ENCODE measurements around the gene OXTR. TPM values are rescaled to one million over a fixed set of nuclear protein-coding genes. Genes with fewer than 3 reads are reported as not detected.

The OXTR gene
- total RNA-seq, 4 donors from 2014 or later, result 0.27 to 4.2 (median 0.49) TPM; not detected in 1

GRCh38 chr3:8756671-8757070 is 12.7 kb downstream of the OXTR start:
- H3K36me3 ChIP-seq, result no peaks in the 10 kb centered on the region
- TF ChIP-seq POLR2AphosphoS5 (IDR thresholded peaks at IDR 0.05) (no peak), EP300 (IDR thresholded peaks at IDR 0.05) (no peak), POLR2A (IDR thresholded peaks at IDR 0.05) (no peak)
- H3K27ac ChIP-seq, result no peak overlapping the region
- no peaks in the 10 kb centered on the region for H3K9me3 ChIP-seq
- no peaks in the 10 kb centered on the region for H3K4me1 ChIP-seq
- 73% methylated on average over 4 of the region's 7 CpGs; no CpG with 5 or more reads in 1 of the 2 donors for WGBS, 2 donors (ENCODE audit: low coverage in 1 of 2)
- no peaks in the 10 kb centered on the region for H3K27me3 ChIP-seq
- no peak for ATAC-seq
- H3K4me3 ChIP-seq, result no peak overlapping the region

GRCh38 chr3:8755564-8756237 is 13.7 kb downstream of the OXTR start:
- ATAC-seq, result no peak
- WGBS, 2 donors (ENCODE audit: low coverage in 1 of 2), result 64 to 82% methylated on average over 3 to 6 of the region's 6 CpGs
- H3K4me1 ChIP-seq, result no peaks in the 10 kb centered on the region
- H3K4me3 ChIP-seq, result no peak overlapping the region
- H3K36me3 ChIP-seq, result no peaks in the 10 kb centered on the region
- no peaks in the 10 kb centered on the region for H3K9me3 ChIP-seq
- no peaks in the 10 kb centered on the region for H3K27me3 ChIP-seq
- H3K27ac ChIP-seq, result no peak overlapping the region
- no peak for TF ChIP-seq POLR2AphosphoS5 (IDR thresholded peaks at IDR 0.05)
- TF ChIP-seq CTCF (IDR thresholded peaks at IDR 0.05), result no peak
- no peak for TF ChIP-seq EP300 (IDR thresholded peaks at IDR 0.05)
- TF ChIP-seq POLR2A (IDR thresholded peaks at IDR 0.05), result no peak

DNA sequence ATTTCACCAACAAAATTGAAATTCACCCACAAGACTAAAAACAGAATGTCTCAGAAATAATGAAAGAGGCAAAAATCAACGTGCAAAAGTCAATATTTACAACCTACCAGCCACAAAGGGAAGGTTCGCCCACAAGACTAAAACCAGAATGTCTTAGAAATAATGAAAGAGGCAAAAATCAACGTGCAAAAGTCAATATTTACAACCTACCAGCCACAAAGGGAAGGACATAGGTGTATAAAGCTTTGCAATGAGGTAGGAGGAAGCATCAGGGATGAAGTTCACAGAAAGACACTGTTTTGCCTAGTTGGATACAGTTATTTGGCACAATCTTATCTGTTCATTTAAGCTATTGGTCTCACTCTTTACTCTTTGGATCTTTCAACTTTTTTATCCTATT is 14.3 kb downstream of the OXTR start:
- H3K4me1 ChIP-seq, result no peaks in the 10 kb centered on the region

DNA sequence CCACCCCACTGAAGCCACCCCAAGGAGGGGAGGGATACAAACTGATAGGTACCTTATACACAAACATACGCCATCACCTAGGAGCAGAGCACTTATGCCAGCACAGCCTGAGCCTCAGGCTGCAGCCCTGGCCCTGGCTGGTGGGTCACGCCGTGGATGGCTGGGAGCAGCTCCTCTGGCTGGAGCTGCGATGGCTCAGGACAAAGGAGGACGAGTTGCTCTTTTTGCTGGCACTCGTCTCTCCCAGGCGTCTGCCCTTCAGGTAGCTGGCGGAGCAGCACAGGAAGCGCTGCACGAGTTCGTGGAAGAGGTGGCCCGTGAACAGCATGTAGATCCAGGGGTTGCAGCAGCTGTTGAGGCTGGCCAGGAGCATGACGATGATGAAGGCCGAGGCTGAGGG is 16.6 kb downstream of the OXTR start:
- Histone ChIP-seq H3K36me3 (no peaks in the 10 kb centered on the region), H3K27ac (no peak overlapping the region), H3K9me3 (no peaks in the 10 kb centered on the region), H3K27me3 (no peaks in the 10 kb centered on the region), H3K4me1 (no peaks in the 10 kb centered on the region), H3K4me3 (no peak overlapping the region)
- TF ChIP-seq EP300 (IDR thresholded peaks at IDR 0.05) (no peak), CTCF (IDR thresholded peaks at IDR 0.05) (no peak), POLR2AphosphoS5 (IDR thresholded peaks at IDR 0.05) (no peak), POLR2A (IDR thresholded peaks at IDR 0.05) (no peak)
- no peak for ATAC-seq
- WGBS, 2 donors (ENCODE audit: low coverage in 1 of 2), result 70 to 88% methylated on average over 2 to 6 of the region's 14 CpGs

More for the DNA sequence above, 14.3 kb downstream of the OXTR start:
- Histone ChIP-seq H3K4me3 (no peak overlapping the region), H3K36me3 (no peaks in the 10 kb centered on the region), H3K27ac (no peak overlapping the region), H3K27me3 (no peaks in the 10 kb centered on the region), H3K9me3 (no peaks in the 10 kb centered on the region)
- 48 to 54% methylated on average over 3 of the region's 3 CpGs for WGBS, 2 donors (ENCODE audit: low coverage in 1 of 2)
- no peak for TF ChIP-seq POLR2A (IDR thresholded peaks at IDR 0.05)
- no peak for TF ChIP-seq CTCF (IDR thresholded peaks at IDR 0.05)
- no peak for TF ChIP-seq EP300 (IDR thresholded peaks at IDR 0.05)
- TF ChIP-seq POLR2AphosphoS5 (IDR thresholded peaks at IDR 0.05), result no peak
- no peak for ATAC-seq

DNA sequence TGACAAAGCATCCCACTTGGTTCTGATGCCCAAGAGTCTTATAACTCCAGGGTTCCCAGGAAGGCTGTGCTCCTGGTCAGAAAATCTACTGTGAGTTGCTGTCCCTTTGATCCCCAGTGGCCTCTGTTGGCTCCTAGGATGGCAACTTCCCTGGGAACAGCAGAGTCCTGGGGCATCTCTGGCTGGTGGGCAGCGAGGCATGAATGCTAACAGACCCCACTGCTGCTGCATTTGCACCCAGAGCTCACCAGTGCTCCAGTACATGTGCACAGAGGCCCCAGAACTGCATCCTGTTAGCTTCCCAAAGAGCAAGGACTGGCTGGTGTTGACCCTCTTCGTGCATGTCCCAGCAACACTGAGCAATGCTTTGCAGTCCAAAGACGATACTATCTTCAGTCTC is 20.1 kb downstream of the OXTR start:
- Histone ChIP-seq H3K27ac (no peak overlapping the region), H3K9me3 (no peaks in the 10 kb centered on the region), H3K4me3 (no peak overlapping the region), H3K36me3 (no peaks in the 10 kb centered on the region), H3K4me1 (no peaks in the 10 kb centered on the region), H3K27me3 (peaks cover 10% of the 10 kb centered on the region)
- no peak for TF ChIP-seq POLR2A (IDR thresholded peaks at IDR 0.05)
- TF ChIP-seq POLR2AphosphoS5 (IDR thresholded peaks at IDR 0.05), result no peak
- TF ChIP-seq EP300 (IDR thresholded peaks at IDR 0.05), result no peak
- no peak for TF ChIP-seq CTCF (IDR thresholded peaks at IDR 0.05)
- no peak for ATAC-seq
- WGBS, 2 donors (ENCODE audit: low coverage in 1 of 2), result 91% methylated on average over 2 of the region's 3 CpGs; no CpG with 5 or more reads in 1 of the 2 donors

Measured in gastroesophageal sphincter (tissue), 4 donors.